Gastroesophageal sphincter (tissue), 4 donors: ENCODE results near the gene SH3RF1. TPM values are rescaled to one million over a fixed set of nuclear protein-coding genes. Genes with fewer than 3 reads are reported as not detected.

Source experiments
- ATAC-seq: fragments of 150-250 bp; one replicate; pipeline ENCODE4 v1.9.1; 2016; ENCODE audit warnings: mild to moderate bottlenecking, moderate library complexity
- H3K27ac ChIP-seq, 4 donors: fragments of 200-600 bp; sonication (generic) in 3 of 4; 1 replicate in 3 of 4; 2 replicates in 1 of 4; pipeline ENCODE4 v1.5.1; 2016 to 2019
- H3K27me3 ChIP-seq: fragments of 200-600 bp; sonication (generic); one replicate; pipeline ENCODE4 v1.5.1; 2019
- H3K36me3 ChIP-seq, 2 donors: fragments of 200-600 bp; sonication (generic); one replicate each; pipeline ENCODE4 v1.5.1; 2019; ENCODE audit warnings: control low read depth in 1 of 2
- H3K4me1 ChIP-seq, 3 donors: fragments of 200-600 bp; sonication (generic); 1 replicate in 2 of 3; 2 replicates in 1 of 3; pipeline ENCODE4 v1.5.1; 2016 to 2019; ENCODE audit warnings: control low read depth in 2 of 3
- H3K4me3 ChIP-seq, 2 donors: fragments of 200-600 bp; sonication (generic); one replicate each; pipeline ENCODE4 v1.5.1; 2019; ENCODE audit warnings: mild to moderate bottlenecking in 1 of 2, moderate library complexity in 1 of 2
- H3K9me3 ChIP-seq, 3 donors: fragments of 200-600 bp; sonication (generic); one replicate each; pipeline ENCODE4 v1.5.1; 2017 to 2019; ENCODE audit warnings: control low read depth in 2 of 3
- CTCF ChIP-seq, 4 experiments: fragments of 200-600 bp in 2 of 4; fragments of 450-650 bp in 2 of 4; sonication (generic) in 1 of 4; IDR thresholded peaks; one replicate each; pipeline ENCODE4 v1.5.1; 2017 to 2019; ENCODE audit warnings: antibody characterized with exemption in 4 of 4, mild to moderate bottlenecking in 2 of 4, moderate library complexity in 2 of 4
- EP300 ChIP-seq: sonication (generic); formaldehyde crosslinking; IDR thresholded peaks from one replicate; pipeline ENCODE4 v1.6.1; 2017; ENCODE audit warnings: antibody characterized with exemption, mild to moderate bottlenecking
- POLR2A ChIP-seq, 2 donors: fragments of 450-650 bp; IDR thresholded peaks; one replicate each; pipeline ENCODE4 v1.6.1; 2017; ENCODE audit warnings: antibody characterized with exemption in 2 of 2, mild to moderate bottlenecking in 2 of 2, moderate library complexity in 1 of 2
- POLR2AphosphoS5 ChIP-seq: sonication (generic); formaldehyde crosslinking; IDR thresholded peaks from one replicate; pipeline ENCODE4 v1.6.1; 2017; ENCODE audit warnings: antibody characterized with exemption
- WGBS, 2 donors: methylation state at CpG; one replicate each; pipeline ENCODE4 v1.1.5; 2018; ENCODE audit warnings: low coverage in 1 of 2; 5-methylcytosine and 5-hydroxymethylcytosine counted together
- total RNA-seq, 4 donors: library from RNA; depleted of rRNA; stranded (reverse); fragments of >200 nt; gene quantifications; one replicate each; pipeline ENCODE4 v1.1.0, GENCODE V29; 2016

The SH3RF1 gene
- total RNA-seq, 4 donors from 2014 or later, result 9.2 to 17.6 (median 13.3) TPM

- no peaks in the 10 kb centered on the region for H3K27me3 ChIP-seq
- no peak for ATAC-seq
- no peaks in the 10 kb centered on the region for H3K9me3 ChIP-seq
- no peaks in the 10 kb centered on the region for H3K36me3 ChIP-seq
- no peak for TF ChIP-seq POLR2AphosphoS5
- TF ChIP-seq EP300, result no peak
- TF ChIP-seq CTCF (IDR thresholded peaks at IDR 0.05), result no peak
- TF ChIP-seq POLR2A (IDR thresholded peaks at IDR 0.05), result no peak
- no peak overlapping the region for H3K4me3 ChIP-seq
- WGBS, 2 donors, result 100% methylated on average over 1 of the region's 1 CpG; no CpG with 5 or more reads in 1 of the 2 donors
- peaks cover 0 to 53% (median under 1%) of the 10 kb centered on the region in 3 donors for H3K4me1 ChIP-seq
- no peak overlapping the region for H3K27ac ChIP-seq
Observed at GRCh38 chr4:169263791-169264392, 6.9 kb downstream of the SH3RF1 start.

- no peaks in the 10 kb centered on the region for H3K9me3 ChIP-seq
- TF ChIP-seq POLR2AphosphoS5 (no peak), EP300 (no peak), CTCF (IDR thresholded peaks at IDR 0.05) (no peak), POLR2A (IDR thresholded peaks at IDR 0.05) (no peak)
- 34 to 47% methylated on average over 4 of the region's 6 CpGs for WGBS, 2 donors
- no peak overlapping the region for H3K27ac ChIP-seq
- H3K27me3 ChIP-seq, result no peaks in the 10 kb centered on the region
- peaks cover 3 to 55% (median 6%) of the 10 kb centered on the region in 3 donors for H3K4me1 ChIP-seq
- ATAC-seq, result no peak
- no peaks in the 10 kb centered on the region for H3K36me3 ChIP-seq
- no peak overlapping the region for H3K4me3 ChIP-seq
Observed at GRCh38 chr4:169260217-169260866, 10.4 kb downstream of the SH3RF1 start.

- TF ChIP-seq CTCF (IDR thresholded peaks at IDR 0.05) (no peak), POLR2A (IDR thresholded peaks at IDR 0.05) (no peak), EP300 (no peak), POLR2AphosphoS5 (no peak)
- H3K27ac ChIP-seq, result no peak overlapping the region
- peaks cover 3 to 64% (median 6%) of the 10 kb centered on the region in 3 donors for H3K4me1 ChIP-seq
- 93 to 96% methylated on average over 5 to 6 of the region's 6 CpGs for WGBS, 2 donors
- H3K9me3 ChIP-seq, result no peaks in the 10 kb centered on the region
- H3K36me3 ChIP-seq, result no peaks in the 10 kb centered on the region
- H3K27me3 ChIP-seq, result no peaks in the 10 kb centered on the region
- ATAC-seq, result no peak
- no peak overlapping the region for H3K4me3 ChIP-seq
Observed at GRCh38 chr4:169259271-169259670, 11.5 kb downstream of the SH3RF1 start.

GRCh38 chr4:169258141-169258540, 12.6 kb downstream of the SH3RF1 start:
- ATAC-seq, result no peak
- no peak for TF ChIP-seq POLR2AphosphoS5
- no peak for TF ChIP-seq EP300
- TF ChIP-seq POLR2A (IDR thresholded peaks at IDR 0.05), result no peak
- no peak for TF ChIP-seq CTCF (IDR thresholded peaks at IDR 0.05)
- H3K27ac ChIP-seq, result no peak overlapping the region
- no peaks in the 10 kb centered on the region for H3K27me3 ChIP-seq
- WGBS, 2 donors, result 56 to 80% methylated on average over 1 of the region's 1 CpG
- H3K36me3 ChIP-seq, result no peaks in the 10 kb centered on the region
- H3K4me3 ChIP-seq, result no peak overlapping the region
- no peaks in the 10 kb centered on the region for H3K9me3 ChIP-seq
- peaks cover 3 to 66% (median 6%) of the 10 kb centered on the region in 3 donors for H3K4me1 ChIP-seq
